Sigmoid colon (tissue), 4 donors: ENCODE results near the gene UBQLN4.
"Not testable (repeated sequence)": the region's sequence is repeated elsewhere in the genome, so short reads cannot be mapped to it uniquely, and the experiment has no call there.

Experiments used
- POLR2A ChIP-seq, 2 donors: fragments of 450-650 bp; IDR thresholded peaks; one replicate each; pipeline ENCODE4 v1.6.1; 2016; ENCODE audit warnings: antibody characterized with exemption in 2 of 2, mild to moderate bottlenecking in 2 of 2, moderate library complexity in 2 of 2
- POLR2AphosphoS5 ChIP-seq, 4 donors: sonication (generic); formaldehyde crosslinking; IDR thresholded peaks; one replicate each; pipeline ENCODE4 v1.6.1; 2017; ENCODE audit warnings: antibody characterized with exemption in 4 of 4
- TF ChIP-seq, protein P1 (sequence below), 4 experiments: fragments of 450-650 bp in 3 of 4; fragments of 200-600 bp in 1 of 4; IDR thresholded peaks; one replicate each; pipeline ENCODE4 v1.5.1; 2016 to 2019; ENCODE audit warnings: antibody characterized with exemption in 4 of 4, mild to moderate bottlenecking in 3 of 4, moderate library complexity in 2 of 4

DNA sequence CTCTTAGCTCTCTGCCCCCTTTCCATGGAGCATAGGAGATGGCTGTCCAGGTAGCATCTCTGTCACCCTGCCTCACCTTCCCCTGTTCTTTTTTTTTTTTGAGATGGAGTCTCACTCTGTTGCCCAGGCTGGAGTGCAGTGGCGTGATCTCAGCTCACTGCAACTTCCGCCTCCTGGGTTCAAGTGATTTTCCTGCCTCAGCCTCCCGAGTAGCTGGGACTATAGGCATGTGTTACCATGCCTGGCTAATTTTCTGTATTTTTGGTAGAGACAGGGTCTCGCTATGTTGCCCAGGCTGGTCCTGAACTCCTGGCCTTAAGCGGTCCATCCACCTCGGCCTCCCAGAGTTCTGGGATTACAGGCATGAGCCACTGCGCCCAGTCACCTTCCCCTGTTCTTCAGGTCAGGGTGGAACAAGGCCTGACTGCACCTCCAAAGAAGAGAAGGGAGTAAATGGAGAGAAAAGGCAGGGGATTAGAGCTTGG, 17.8 kb upstream of the UBQLN4 start:
- not testable (repeated sequence) for TF ChIP-seq POLR2A, POLR2AphosphoS5 (IDR thresholded peaks at IDR 0.05)
- TF ChIP-seq, protein P1, sequence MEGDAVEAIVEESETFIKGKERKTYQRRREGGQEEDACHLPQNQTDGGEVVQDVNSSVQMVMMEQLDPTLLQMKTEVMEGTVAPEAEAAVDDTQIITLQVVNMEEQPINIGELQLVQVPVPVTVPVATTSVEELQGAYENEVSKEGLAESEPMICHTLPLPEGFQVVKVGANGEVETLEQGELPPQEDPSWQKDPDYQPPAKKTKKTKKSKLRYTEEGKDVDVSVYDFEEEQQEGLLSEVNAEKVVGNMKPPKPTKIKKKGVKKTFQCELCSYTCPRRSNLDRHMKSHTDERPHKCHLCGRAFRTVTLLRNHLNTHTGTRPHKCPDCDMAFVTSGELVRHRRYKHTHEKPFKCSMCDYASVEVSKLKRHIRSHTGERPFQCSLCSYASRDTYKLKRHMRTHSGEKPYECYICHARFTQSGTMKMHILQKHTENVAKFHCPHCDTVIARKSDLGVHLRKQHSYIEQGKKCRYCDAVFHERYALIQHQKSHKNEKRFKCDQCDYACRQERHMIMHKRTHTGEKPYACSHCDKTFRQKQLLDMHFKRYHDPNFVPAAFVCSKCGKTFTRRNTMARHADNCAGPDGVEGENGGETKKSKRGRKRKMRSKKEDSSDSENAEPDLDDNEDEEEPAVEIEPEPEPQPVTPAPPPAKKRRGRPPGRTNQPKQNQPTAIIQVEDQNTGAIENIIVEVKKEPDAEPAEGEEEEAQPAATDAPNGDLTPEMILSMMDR (IDR thresholded peaks at IDR 0.05) = not testable (repeated sequence)
